Activated T-helper 1 cell treated with anti-CD3 and anti-CD28 coated beads, Interleukin-12 subunit alpha, Interleukin-12 subunit beta, Interleukin-2, Interleukin-4 antibody, amounts not matched to agents 30 ng/mL and 10 ng/mL and 1 ng/mL, durations not matched to agents 14 hours and 24 hours and 36 hours (primary cell): ENCODE data around the gene HOXB9. TPM values are rescaled to one million over a fixed set of nuclear protein-coding genes. Genes with fewer than 3 reads are reported as not detected.

Experiments used
- DNase-seq: peaks from one replicate; pipeline ENCODE4 v3.0.0; 2021; ENCODE audit warnings: low spot score
- H3K27ac Mint-ChIP-seq: one replicate; pipeline ENCODE4 v1.8.0; 2021; ENCODE audit warnings: mild to moderate bottlenecking, mixed read lengths
- H3K27me3 Mint-ChIP-seq: one replicate; pipeline ENCODE4 v1.8.0; 2022; ENCODE audit warnings: mild to moderate bottlenecking, moderate library complexity, mixed read lengths; ENCODE audit not compliant: insufficient read depth
- H3K36me3 Mint-ChIP-seq: one replicate; pipeline ENCODE4 v1.8.0; 2021; ENCODE audit warnings: low read depth, mixed read lengths
- H3K4me1 Mint-ChIP-seq: one replicate; pipeline ENCODE4 v1.8.0; 2021; ENCODE audit warnings: low read depth, mixed read lengths
- H3K4me3 Mint-ChIP-seq: one replicate; pipeline ENCODE4 v1.8.0; 2021; ENCODE audit warnings: mild to moderate bottlenecking, moderate library complexity, mixed read lengths
- H3K9me3 Mint-ChIP-seq: one replicate; pipeline ENCODE4 v1.8.0; 2021; ENCODE audit warnings: mixed read lengths
- intact Hi-C: fragments of 100-400 bp; cut with micrococcal nuclease; formaldehyde crosslinking; loops from one replicate; pipeline ENCODE4 v1.15.1; 2024
- total RNA-seq: library from RNA; stranded (reverse); gene quantifications from 2 replicates; pipeline ENCODE4 v1.2.3, GENCODE V29; 2022

HOXB9 gene
- total RNA-seq, 1 donor from 2014 or later, result 0.39 TPM

DNA sequence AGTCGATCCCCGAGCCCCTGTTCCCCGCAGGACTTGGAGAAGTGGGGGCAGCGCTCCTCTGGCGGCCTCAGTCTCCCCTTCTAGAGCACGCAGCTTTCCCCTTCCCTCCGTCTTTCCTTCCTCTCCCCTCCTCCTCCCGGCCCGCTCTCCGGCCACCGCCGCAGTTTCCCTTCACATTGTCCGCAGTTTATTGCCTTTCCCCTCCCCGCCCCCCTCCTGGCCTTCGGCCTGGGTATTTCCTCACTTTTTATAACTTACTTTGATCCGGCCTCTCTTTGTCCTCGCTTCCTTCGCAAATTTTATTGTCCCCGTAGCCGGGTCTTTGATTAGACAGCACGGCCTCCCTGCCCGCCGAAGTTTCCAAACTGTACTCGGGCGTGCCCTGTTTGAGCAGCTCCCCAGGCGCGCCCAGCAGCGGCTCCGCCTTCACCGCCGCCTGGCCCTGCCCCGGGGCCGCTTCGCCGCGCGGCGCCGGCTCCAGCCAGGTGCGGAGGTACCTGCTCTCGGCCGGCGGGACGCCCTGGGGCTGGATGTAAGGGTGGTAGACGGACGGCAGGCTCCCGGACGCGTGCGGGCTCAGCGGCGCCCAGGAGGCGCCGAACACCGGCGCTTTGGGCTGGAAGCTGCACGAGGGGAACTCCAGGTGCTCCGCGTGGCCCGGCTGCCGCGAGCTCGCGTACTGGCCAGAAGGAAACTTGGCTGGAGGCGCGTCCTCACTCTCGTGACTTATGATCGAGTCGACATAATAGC is 488 bp downstream of the HOXB9 start:
- Mint-ChIP-seq H3K27ac (peak overlapping the region; percentile 66), H3K4me1 (peaks cover 11% of the 10 kb centered on the region), H3K36me3 (peaks cover 1% of the 10 kb centered on the region), H3K4me3 (peak overlapping the region; percentile 85), H3K27me3 (peaks cover 87% of the 10 kb centered on the region), H3K9me3 (no peaks in the 10 kb centered on the region)
- no peak for DNase-seq
- intact Hi-C loops, result no loop called here

DNA sequence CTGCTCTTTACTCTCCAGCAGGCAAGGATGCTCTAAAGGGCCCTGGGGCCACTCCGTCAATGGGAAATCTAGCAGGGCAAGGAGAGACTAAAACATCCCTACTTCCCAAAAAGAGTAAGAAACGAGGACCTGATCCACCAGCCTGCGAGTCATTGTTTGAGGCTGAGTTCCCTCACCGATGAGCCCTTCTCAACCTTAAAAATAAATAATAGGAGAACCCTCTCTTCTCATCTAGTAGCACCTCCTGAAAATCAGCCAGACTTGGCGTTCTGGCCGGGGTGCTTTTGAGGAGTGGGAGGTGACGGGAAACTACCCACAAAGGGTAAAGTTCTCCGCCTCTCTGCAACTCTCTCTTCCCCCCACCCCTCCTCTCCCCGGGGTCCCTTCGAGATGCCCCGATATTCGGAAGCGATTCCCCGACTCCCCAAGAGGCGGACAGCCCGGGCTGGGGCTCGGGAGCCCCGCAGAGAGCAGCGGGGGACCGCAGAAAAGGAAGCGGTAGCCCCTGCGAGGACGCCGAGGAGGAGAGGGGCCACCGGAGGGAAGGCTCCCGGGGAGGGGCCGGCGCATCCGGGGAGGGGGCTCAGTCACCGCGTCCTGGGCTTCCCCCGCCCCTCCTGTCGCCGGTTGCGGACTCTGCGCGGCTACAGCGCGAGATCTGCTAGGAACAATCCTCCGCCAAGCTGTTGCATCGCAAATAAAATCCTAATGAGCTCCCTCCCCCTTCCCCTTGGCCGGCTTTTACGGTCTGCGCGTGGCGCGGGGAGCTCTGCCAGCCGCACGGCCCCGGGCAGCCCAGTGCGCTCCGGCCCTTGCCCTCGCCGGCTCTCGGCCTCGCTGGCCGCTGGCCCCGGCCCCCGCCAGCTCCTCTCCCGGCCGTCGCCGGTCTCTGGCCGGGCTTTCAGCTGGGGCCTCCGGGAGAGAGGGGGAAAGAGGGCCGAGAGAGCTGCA is 1.3 kb downstream of the HOXB9 start:
- Mint-ChIP-seq H3K4me3 (peak overlapping the region; percentile 37), H3K36me3 (peaks cover 1% of the 10 kb centered on the region), H3K27me3 (peaks cover 85% of the 10 kb centered on the region), H3K9me3 (no peaks in the 10 kb centered on the region), H3K4me1 (peaks cover 11% of the 10 kb centered on the region), H3K27ac (no peak overlapping the region)
- intact Hi-C loops, result loop anchor here (1.0 kb wide), 1 partner anchor 12 kb away; no protein-coding TSS in a partner anchor
- no peak for DNase-seq

DNA sequence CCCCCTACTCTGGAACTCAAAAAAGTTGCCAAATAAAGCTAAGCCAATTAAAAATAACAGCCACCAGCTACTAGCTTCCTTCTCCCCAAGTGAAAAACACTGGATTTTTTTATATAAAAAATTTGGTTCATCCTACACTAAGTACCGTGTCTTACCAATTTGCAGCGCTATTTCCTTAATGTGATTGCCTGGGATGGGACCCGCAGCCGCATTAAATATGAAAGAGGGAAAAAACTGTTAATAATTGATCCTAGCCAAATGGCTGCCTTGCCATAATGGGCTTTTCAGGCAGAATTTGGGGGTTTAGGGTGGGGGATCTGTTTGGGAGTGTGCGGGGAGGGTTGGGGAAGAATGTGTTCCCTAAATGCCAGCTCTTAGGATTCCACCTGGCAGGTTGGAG is 2.0 kb downstream of the HOXB9 start:
- H3K4me1 Mint-ChIP-seq, result peaks cover 15% of the 10 kb centered on the region
- peaks cover 1% of the 10 kb centered on the region for H3K36me3 Mint-ChIP-seq
- no peak overlapping the region for H3K4me3 Mint-ChIP-seq
- peaks cover 84% of the 10 kb centered on the region for H3K27me3 Mint-ChIP-seq
- no peak overlapping the region for H3K27ac Mint-ChIP-seq
- DNase-seq, result no peak
- H3K9me3 Mint-ChIP-seq, result no peaks in the 10 kb centered on the region
- intact Hi-C loops, result loop anchor here (1.0 kb wide), 1 partner anchor 11 kb away; no protein-coding TSS in a partner anchor

DNA sequence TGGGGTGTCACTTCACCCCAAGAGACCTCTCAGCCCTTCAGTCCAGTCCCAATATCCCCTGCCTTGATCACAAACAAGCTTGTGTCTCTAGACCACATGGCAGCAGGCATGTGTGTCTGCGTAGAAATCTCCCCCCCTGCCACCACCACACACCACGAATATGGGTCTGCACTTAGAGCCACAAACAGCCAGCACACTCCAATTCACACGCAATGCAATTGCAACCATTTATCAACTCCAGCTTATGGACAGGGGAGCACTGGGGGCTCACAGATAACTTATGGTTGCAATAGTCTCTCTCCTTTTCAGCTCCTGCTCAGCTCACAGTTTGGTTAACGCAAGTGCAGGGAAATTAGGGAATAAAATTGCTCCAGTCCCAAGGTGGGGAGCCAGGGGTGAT is 2.6 kb downstream of the HOXB9 start:
- Mint-ChIP-seq H3K4me3 (no peak overlapping the region), H3K4me1 (peaks cover 19% of the 10 kb centered on the region), H3K36me3 (peaks cover 1% of the 10 kb centered on the region), H3K27ac (no peak overlapping the region), H3K27me3 (peaks cover 84% of the 10 kb centered on the region), H3K9me3 (no peaks in the 10 kb centered on the region)
- DNase-seq, result no peak
- intact Hi-C loops, result no loop called here

DNA sequence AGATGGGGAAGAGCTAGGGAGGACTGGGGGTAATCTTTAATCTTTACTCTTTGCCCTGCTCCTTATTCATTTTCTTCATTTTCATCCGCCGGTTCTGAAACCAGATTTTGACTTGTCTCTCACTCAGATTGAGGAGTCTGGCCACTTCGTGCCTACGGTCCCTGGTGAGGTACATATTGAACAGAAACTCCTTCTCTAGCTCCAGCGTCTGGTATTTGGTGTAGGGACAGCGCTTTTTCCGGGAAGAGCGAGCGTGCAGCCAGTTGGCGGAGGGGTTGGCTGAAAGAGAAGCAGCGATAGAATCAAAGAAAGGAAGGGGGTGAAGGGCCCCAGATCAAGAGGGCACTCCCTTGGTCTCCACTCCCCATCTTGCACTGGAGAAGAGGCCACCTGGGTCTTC is 3.3 kb downstream of the HOXB9 start:
- no peak overlapping the region for H3K27ac Mint-ChIP-seq
- H3K4me3 Mint-ChIP-seq, result no peak overlapping the region
- peaks cover 84% of the 10 kb centered on the region for H3K27me3 Mint-ChIP-seq
- peaks cover 1% of the 10 kb centered on the region for H3K36me3 Mint-ChIP-seq
- H3K9me3 Mint-ChIP-seq, result no peaks in the 10 kb centered on the region
- no peak for DNase-seq
- intact Hi-C loops, result no loop called here
- H3K4me1 Mint-ChIP-seq, result peaks cover 25% of the 10 kb centered on the region

DNA sequence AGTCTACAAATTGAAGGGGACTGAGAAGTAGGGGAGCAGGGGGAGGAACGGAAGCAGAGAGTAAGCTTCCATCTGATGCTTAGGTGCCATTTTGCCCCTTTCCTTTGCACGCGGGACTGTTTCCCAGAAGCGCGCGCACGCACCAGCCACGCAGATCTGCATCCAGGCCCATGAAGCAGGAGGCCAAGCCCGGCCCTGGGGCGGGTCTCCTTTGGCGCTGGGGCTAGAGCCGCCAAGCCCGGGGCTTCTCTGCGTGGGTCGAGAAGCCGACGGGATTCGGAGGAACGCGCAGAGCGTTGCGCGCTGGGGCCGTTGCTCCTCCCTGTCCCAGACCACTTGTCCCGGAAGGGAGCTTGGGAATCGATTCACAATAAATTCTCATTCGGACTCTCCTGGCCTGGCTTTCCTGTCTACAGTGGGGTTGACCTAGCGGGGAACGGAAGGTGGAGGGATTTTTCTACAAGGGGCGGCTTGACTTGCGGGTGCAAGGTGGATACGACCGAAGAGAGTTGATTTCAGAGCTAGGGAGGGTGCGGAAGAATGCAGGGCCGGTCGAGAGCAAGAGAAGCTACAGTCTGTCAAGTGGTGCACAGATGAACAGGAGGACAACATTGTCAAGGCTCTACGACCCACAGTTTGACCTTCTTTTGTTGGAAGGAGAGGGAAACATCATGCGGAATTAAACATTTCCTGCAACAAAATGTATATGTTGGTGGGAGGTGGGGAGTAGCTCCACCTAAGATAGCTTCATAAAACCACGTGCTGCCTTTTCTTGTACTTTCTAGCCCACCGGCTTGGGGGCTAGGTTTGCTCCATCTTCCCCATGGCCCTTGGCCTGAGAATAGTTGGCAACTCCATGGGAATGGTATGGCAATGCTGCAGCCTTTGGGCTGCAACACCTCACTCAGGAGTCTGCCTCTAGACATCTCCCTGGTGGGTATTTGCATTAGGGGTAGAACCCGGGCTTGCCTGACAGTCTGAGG is 4.5 kb downstream of the HOXB9 start:
- DNase-seq, result no peak
- H3K27ac Mint-ChIP-seq, result no peak overlapping the region
- H3K4me1 Mint-ChIP-seq, result peaks cover 21% of the 10 kb centered on the region
- H3K9me3 Mint-ChIP-seq, result no peaks in the 10 kb centered on the region
- peaks cover under 1% of the 10 kb centered on the region for H3K36me3 Mint-ChIP-seq
- peaks cover 84% of the 10 kb centered on the region for H3K27me3 Mint-ChIP-seq
- H3K4me3 Mint-ChIP-seq, result no peak overlapping the region
- intact Hi-C loops, result no loop called here

DNA sequence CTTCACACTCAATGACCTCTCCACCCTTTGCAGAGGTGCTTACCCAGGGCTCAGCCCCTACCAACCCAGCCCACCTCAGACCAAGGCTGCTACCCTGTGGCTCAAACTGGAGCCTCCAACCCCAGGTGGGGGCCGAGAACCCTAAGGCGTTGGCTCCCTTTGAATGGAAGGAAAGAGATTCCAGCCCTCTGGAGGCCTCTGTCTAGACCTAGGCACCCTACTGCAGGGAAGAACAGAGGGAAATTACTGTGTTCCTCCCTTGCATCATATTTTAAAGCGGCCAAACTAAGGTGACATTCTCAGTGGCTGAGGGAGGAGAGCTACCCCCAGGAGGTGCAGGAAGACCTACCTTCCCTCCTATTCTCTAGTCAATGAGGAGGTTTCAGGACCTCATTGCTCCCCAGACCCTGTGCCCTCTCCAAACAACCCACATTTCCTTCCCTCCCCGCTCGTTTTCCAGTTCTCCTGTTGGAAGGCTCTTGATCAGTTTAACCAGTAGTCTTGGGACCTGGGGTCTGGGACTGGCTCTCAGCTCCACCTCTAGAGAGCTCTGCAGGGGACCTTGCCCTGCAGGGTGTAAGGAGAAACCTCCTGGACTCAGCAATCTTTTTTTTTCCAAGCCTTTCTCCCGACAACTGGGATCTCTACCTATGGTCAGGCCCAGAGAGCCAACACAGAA is 5.6 kb downstream of the HOXB9 start:
- peaks cover 89% of the 10 kb centered on the region for H3K27me3 Mint-ChIP-seq
- H3K9me3 Mint-ChIP-seq, result no peaks in the 10 kb centered on the region
- intact Hi-C loops, result no loop called here
- no peak overlapping the region for H3K4me3 Mint-ChIP-seq
- no peak for DNase-seq
- no peak overlapping the region for H3K27ac Mint-ChIP-seq
- H3K36me3 Mint-ChIP-seq, result no peaks in the 10 kb centered on the region
- peaks cover 18% of the 10 kb centered on the region for H3K4me1 Mint-ChIP-seq

DNA sequence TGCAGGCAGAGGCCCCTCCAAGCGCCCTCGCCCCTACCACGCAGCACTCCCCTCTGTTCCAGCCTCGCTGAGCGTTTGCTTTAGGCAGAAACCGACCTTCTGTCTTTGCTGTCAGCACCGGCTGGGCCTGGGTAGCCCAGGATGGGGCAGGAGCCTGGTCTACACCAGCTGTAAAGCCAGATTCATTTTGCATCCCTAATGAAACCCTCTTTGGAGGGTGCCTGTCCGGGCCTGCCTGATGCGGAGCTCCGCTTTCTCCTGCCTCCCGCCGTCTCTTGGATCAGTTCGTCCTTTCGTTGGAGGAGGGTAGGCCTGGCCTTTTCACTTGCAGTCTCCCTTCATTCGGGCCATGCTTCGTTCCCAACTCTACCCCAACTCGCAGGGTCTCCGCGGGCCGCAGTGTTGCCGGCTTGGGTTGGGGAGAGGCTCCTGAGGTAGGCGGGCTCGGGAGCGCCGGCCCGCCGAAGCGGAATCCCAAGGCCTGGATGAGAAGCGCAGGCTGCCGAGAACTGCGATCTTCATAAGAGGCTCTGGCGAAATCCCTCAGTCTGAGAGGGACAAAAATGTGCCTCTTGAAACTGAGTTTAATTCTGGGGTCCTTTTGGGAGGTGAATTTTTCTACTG is 6.2 kb downstream of the HOXB9 start:
- Mint-ChIP-seq H3K9me3 (no peaks in the 10 kb centered on the region), H3K4me3 (no peak overlapping the region), H3K27me3 (peaks cover 93% of the 10 kb centered on the region), H3K27ac (no peak overlapping the region), H3K4me1 (peaks cover 25% of the 10 kb centered on the region), H3K36me3 (no peaks in the 10 kb centered on the region)
- DNase-seq, result no peak
- intact Hi-C loops, result loop anchor here (2.0 to 10.0 kb wide), 3 partner anchors 358 to 775 kb away; partner anchors contain the start of gene SCRN2

DNA sequence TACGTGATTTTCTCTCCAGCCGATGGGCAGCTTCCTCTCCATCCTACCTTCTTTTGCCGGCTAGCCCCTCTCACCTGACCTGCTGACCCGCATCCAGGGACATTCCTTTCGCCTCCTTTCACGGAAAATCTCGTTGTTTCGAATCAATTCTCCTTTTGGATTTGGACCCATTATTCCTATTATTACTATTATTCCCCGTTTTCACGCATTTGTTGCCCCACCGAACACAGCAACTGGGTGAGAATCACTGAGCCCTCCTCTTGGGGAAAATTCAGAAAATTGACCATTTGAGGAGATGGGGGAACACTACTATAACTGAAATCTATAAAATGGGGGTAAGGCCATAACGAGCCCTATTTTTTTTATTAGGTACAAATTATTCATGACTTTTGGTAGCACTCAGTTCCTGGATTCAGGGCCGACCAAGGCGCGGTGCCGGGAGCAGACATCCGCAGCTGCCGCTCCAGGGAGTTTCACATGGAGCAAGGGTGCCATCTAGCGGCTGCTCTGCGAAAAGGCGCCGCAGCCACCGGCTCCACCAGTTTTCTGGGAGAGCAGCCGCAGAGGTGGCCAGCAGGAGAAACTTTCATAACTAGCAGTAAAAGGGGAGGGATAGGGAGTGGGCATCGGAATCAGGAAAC is 7.8 kb downstream of the HOXB9 start:
- Mint-ChIP-seq H3K4me1 (peaks cover 28% of the 10 kb centered on the region), H3K4me3 (no peak overlapping the region), H3K36me3 (no peaks in the 10 kb centered on the region), H3K9me3 (no peaks in the 10 kb centered on the region), H3K27ac (peak overlapping the region; percentile 62), H3K27me3 (peaks cover 93% of the 10 kb centered on the region)
- intact Hi-C loops, result loop anchor here (1.0 to 10.0 kb wide), 5 partner anchors 356 to 774 kb away; partner anchors contain the start of gene SCRN2
- DNase-seq, result peak; percentile 75

DNA sequence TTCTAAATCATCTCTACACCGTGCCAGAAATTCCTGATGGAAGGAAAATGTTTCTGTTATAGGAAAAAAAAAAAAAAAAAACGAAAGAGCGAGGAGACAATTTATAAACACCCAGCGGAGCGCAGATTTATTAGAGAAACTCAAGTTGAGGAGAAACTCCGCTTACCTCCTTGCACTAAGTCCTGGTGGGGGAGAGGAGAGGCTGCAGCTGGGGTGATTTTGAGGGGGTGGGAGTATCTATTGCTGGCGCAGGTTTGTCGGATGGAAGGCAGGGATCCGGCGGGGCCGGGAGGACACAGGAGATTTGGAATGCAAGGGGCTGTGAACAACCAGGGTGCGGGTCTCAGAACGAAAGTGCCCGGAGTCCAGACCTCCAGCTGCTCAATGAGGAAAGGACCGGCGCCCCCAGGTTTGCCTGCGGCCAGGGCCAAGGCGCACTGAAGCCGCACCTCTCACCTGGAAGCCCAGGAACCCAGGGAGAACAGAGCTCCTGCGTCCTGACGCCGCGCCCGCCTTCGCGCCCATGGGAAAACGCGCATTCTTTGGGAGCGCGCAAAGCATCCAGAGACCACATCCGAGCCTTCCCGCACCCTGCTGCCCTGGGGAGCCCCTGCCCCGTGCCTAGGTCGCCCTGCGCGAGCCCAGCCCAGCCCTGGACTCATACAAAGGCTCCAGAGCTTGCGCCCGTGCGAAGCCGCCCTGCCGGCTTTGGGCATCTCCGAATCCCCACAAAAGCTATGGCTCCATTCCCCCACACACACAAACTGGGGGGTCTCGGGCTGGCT is 8.5 kb downstream of the HOXB9 start:
- intact Hi-C loops, result loop anchor here (1.0 to 10.0 kb wide), 5 partner anchors 355 to 773 kb away; partner anchors contain the start of gene SCRN2
- H3K4me1 Mint-ChIP-seq, result peaks cover 35% of the 10 kb centered on the region
- peak overlapping the region; percentile 41 for H3K27ac Mint-ChIP-seq

More for the DNA sequence above, 8.5 kb downstream of the HOXB9 start:
- H3K27me3 Mint-ChIP-seq, result peaks cover 91% of the 10 kb centered on the region
- H3K9me3 Mint-ChIP-seq, result no peaks in the 10 kb centered on the region
- H3K36me3 Mint-ChIP-seq, result no peaks in the 10 kb centered on the region
- no peak overlapping the region for H3K4me3 Mint-ChIP-seq
- DNase-seq, result no peak
